Measurements from ENCODE around the gene ERBB4. TPM values are rescaled to one million over a fixed set of nuclear protein-coding genes. Genes with fewer than 3 reads are reported as not detected.

Gene ERBB4
- total RNA-seq, 1 donor from 2014 or later: 25.3 TPM

- Histone ChIP-seq H3K36me3 (no peaks in the 10 kb centered on the region), H3K27me3 (ENCODE audit: low read depth) (no peaks in the 10 kb centered on the region), H3K9me3 (no peaks in the 10 kb centered on the region), H3K4me1 (no peaks in the 10 kb centered on the region), H3K27ac (no peak overlapping the region), H3K4me3 (no peak overlapping the region)
- no peak for ATAC-seq
- intact Hi-C loops (cut with DNase I): no loop called here
- no peak for TF ChIP-seq CTCF (IDR thresholded peaks at IDR 0.05)
- no peak for DNase-seq
Observed at GRCh38 chr2:212037062-212037461, 501.5 kb downstream of the ERBB4 start.

DNA sequence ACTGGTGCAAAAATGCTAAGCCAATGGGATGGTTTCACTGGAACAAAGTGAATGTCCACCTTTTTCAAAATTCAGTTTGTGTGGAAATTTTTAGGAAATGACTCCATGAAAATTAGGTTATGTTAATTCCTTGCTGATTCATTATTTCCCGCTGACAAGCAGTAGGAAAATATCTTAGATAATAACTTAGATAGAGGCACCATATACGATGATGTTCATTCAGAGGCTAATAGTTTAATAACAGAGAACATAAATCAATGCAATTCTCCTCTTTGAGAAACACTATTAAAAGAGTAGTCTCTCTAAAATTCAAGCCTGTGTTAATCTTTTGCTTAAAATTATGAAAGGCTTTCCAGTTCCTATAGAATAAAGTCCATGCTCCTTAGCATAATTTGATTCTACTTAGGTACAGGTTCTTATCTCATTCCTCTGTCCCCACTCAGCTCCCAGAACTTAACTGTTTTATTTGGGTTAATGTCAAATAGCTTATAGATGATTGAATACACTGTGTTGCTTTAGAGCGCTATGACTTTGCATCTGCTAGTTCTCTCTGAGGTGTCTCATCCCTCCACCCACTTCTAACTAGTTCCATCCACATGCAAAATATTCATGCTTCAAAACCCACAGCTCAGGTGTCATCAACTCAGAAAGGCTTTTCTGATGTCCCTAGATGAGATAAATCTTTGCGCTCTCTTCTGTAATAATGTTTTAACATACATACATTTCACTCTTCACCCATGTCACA, 503.6 kb downstream of the ERBB4 start:
- no peak overlapping the region for H3K4me3 ChIP-seq
- no peak for TF ChIP-seq CTCF (IDR thresholded peaks at IDR 0.05)

GRCh38 chr2:212033888-212034287, 504.7 kb downstream of the ERBB4 start:
- DNase-seq (no peak), ATAC-seq (no peak)
- Histone ChIP-seq H3K27ac (no peak overlapping the region), H3K36me3 (no peaks in the 10 kb centered on the region), H3K9me3 (no peaks in the 10 kb centered on the region), H3K27me3 (ENCODE audit: low read depth) (no peaks in the 10 kb centered on the region), H3K4me1 (no peaks in the 10 kb centered on the region), H3K4me3 (no peak overlapping the region)
- no peak for TF ChIP-seq CTCF (IDR thresholded peaks at IDR 0.05)
- intact Hi-C loops (cut with DNase I): no loop called here

More for the DNA sequence above, 503.6 kb downstream of the ERBB4 start:
- Histone ChIP-seq H3K4me1 (no peaks in the 10 kb centered on the region), H3K27me3 (ENCODE audit: low read depth) (no peaks in the 10 kb centered on the region), H3K36me3 (no peaks in the 10 kb centered on the region), H3K27ac (no peak overlapping the region), H3K9me3 (no peaks in the 10 kb centered on the region)
- DNase-seq (no peak), ATAC-seq (no peak)
- intact Hi-C loops (cut with DNase I): no loop called here

- ATAC-seq (no peak), DNase-seq (no peak)
- no peak for TF ChIP-seq CTCF (IDR thresholded peaks at IDR 0.05)
- Histone ChIP-seq H3K36me3 (no peaks in the 10 kb centered on the region), H3K4me1 (no peaks in the 10 kb centered on the region), H3K27me3 (ENCODE audit: low read depth) (no peaks in the 10 kb centered on the region), H3K4me3 (no peak overlapping the region), H3K9me3 (no peaks in the 10 kb centered on the region), H3K27ac (no peak overlapping the region)
- intact Hi-C loops (cut with DNase I): no loop called here
Observed at GRCh38 chr2:212032536-212033219, 505.9 kb downstream of the ERBB4 start.

GRCh38 chr2:212032032-212032431, 506.6 kb downstream of the ERBB4 start:
- Histone ChIP-seq H3K27ac (no peak overlapping the region), H3K4me3 (no peak overlapping the region), H3K36me3 (no peaks in the 10 kb centered on the region), H3K4me1 (no peaks in the 10 kb centered on the region), H3K9me3 (no peaks in the 10 kb centered on the region), H3K27me3 (ENCODE audit: low read depth) (no peaks in the 10 kb centered on the region)
- ATAC-seq (no peak), DNase-seq (no peak)
- intact Hi-C loops (cut with DNase I): no loop called here
- TF ChIP-seq CTCF (IDR thresholded peaks at IDR 0.05): no peak
